Measurements from ENCODE around the gene RAC2.
"Not testable (repeated sequence)": the region's sequence is repeated elsewhere in the genome, so short reads cannot be mapped to it uniquely, and the experiment has no call there.

RAC2 gene

GRCh38 chr22:37254867-37255233, 10.8 kb upstream of the RAC2 start:
- Histone ChIP-seq H3K36me3 (replicated peaks; ENCODE audit: insufficient read depth, low read length) (no peaks in the 10 kb centered on the region), H3K9me3 (replicated peaks; ENCODE audit: insufficient read depth, low read length) (no peaks in the 10 kb centered on the region), H3K4me1 (ENCODE audit: low read length) (no peaks in the 10 kb centered on the region), H3F3A (ENCODE audit: insufficient read depth, low read length) (no peaks in the 10 kb centered on the region; the same call in 1 of the 2 replicates), H3K27me3 (replicated peaks; ENCODE audit: insufficient read depth, low read length) (no peaks in the 10 kb centered on the region), H3K9ac (ENCODE audit: low read length) (no peak overlapping the region), H2AFZ (ENCODE audit: low read length) (no peak overlapping the region), H4K20me1 (ENCODE audit: insufficient read depth, low read length) (no peaks in the 10 kb centered on the region), H3K4me2 (ENCODE audit: low read depth, low read length) (no peak overlapping the region), H3K9me2 (replicated peaks; ENCODE audit: insufficient read depth, low read length) (no peaks in the 10 kb centered on the region), H3K4me3 (ENCODE audit: low read length) (no peak overlapping the region), H3K79me2 (ENCODE audit: low read length) (no peaks in the 10 kb centered on the region), H3K27ac (ENCODE audit: low read length) (no peak overlapping the region)
- no peak for DNase-seq
- no peak for TF ChIP-seq CTCF (IDR thresholded peaks at IDR 0.05; ENCODE audit: low read length)
- no peak for TF ChIP-seq EZH2 (optimal IDR thresholded peaks at IDR 0.05; ENCODE audit: low read depth, low read length)
- no peak for TF ChIP-seq EZH2phosphoT487 (IDR thresholded peaks at IDR 0.05; ENCODE audit: low read length)

GRCh38 chr22:37254209-37254866, 10.3 kb upstream of the RAC2 start:
- H3K27ac ChIP-seq (ENCODE audit: low read length), result no peak overlapping the region
- H3K9me2 ChIP-seq (replicated peaks; ENCODE audit: insufficient read depth, low read length), result no peaks in the 10 kb centered on the region
- no peak for TF ChIP-seq CTCF (IDR thresholded peaks at IDR 0.05; ENCODE audit: low read length)
- no peak for TF ChIP-seq EZH2 (optimal IDR thresholded peaks at IDR 0.05; ENCODE audit: low read depth, low read length)
- TF ChIP-seq EZH2phosphoT487 (IDR thresholded peaks at IDR 0.05; ENCODE audit: low read length), result no peak
- no peaks in the 10 kb centered on the region for H4K20me1 ChIP-seq (ENCODE audit: insufficient read depth, low read length)
- H3K4me1 ChIP-seq (ENCODE audit: low read length), result no peaks in the 10 kb centered on the region
- no peak overlapping the region for H3K9ac ChIP-seq (ENCODE audit: low read length)
- H3F3A ChIP-seq (ENCODE audit: insufficient read depth, low read length), result no peaks in the 10 kb centered on the region; the same call in 1 of the 2 replicates
- H3K4me3 ChIP-seq (ENCODE audit: low read length), result no peak overlapping the region
- no peak overlapping the region for H3K4me2 ChIP-seq (ENCODE audit: low read depth, low read length)
- no peaks in the 10 kb centered on the region for H3K36me3 ChIP-seq (replicated peaks; ENCODE audit: insufficient read depth, low read length)
- H3K27me3 ChIP-seq (replicated peaks; ENCODE audit: insufficient read depth, low read length), result no peaks in the 10 kb centered on the region
- H3K79me2 ChIP-seq (ENCODE audit: low read length), result no peaks in the 10 kb centered on the region
- no peak overlapping the region for H2AFZ ChIP-seq (ENCODE audit: low read length)
- no peak for DNase-seq
- H3K9me3 ChIP-seq (replicated peaks; ENCODE audit: insufficient read depth, low read length), result no peaks in the 10 kb centered on the region

GRCh38 chr22:37253126-37253660, 9.1 kb upstream of the RAC2 start:
- no peaks in the 10 kb centered on the region for H3K9me3 ChIP-seq (replicated peaks; ENCODE audit: insufficient read depth, low read length)
- no peak overlapping the region for H3K27ac ChIP-seq (ENCODE audit: low read length)
- no peaks in the 10 kb centered on the region for H3K4me1 ChIP-seq (ENCODE audit: low read length)
- H3K36me3 ChIP-seq (replicated peaks; ENCODE audit: insufficient read depth, low read length), result no peaks in the 10 kb centered on the region
- no peaks in the 10 kb centered on the region for H3K27me3 ChIP-seq (replicated peaks; ENCODE audit: insufficient read depth, low read length)
- peak overlapping the region; percentile 10; the same call in 1 of the 2 replicates for H3K4me2 ChIP-seq (ENCODE audit: low read depth, low read length)
- no peak for TF ChIP-seq EZH2phosphoT487 (IDR thresholded peaks at IDR 0.05; ENCODE audit: low read length)
- no peak for TF ChIP-seq CTCF (IDR thresholded peaks at IDR 0.05; ENCODE audit: low read length)
- no peak for TF ChIP-seq EZH2 (optimal IDR thresholded peaks at IDR 0.05; ENCODE audit: low read depth, low read length)
- no peak overlapping the region for H3K9ac ChIP-seq (ENCODE audit: low read length)
- no peaks in the 10 kb centered on the region for H3K79me2 ChIP-seq (ENCODE audit: low read length)
- H3K4me3 ChIP-seq (ENCODE audit: low read length), result 0 out of 2 replicates have a peak overlapping the region, but pooled peaks have one; percentile 0
- H4K20me1 ChIP-seq (ENCODE audit: insufficient read depth, low read length), result no peaks in the 10 kb centered on the region
- H3K9me2 ChIP-seq (replicated peaks; ENCODE audit: insufficient read depth, low read length), result no peaks in the 10 kb centered on the region
- no peak overlapping the region for H2AFZ ChIP-seq (ENCODE audit: low read length)
- no peaks in the 10 kb centered on the region; the same call in 1 of the 2 replicates for H3F3A ChIP-seq (ENCODE audit: insufficient read depth, low read length)
- no peak for DNase-seq

DNA sequence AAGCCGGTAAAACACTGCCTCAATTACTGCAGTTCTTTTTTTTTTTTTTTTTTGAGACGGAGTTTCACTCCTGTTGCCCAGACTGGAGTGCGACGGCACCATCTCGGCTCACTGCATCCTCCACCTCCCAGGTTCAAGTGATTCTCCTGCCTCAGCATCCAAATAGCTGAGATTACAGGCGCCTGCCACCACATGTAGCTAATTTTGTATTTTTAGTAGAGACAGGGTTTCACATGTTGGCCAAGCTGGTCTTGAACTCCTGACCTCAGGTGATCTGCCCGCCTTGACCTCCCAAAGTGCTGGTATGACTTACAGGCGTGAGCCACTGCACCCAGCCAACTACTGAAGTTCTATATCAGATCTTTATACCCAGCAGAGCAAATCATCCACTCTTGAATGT, 7.8 kb upstream of the RAC2 start:
- H3K4me3 ChIP-seq (ENCODE audit: low read length); H3K4me1 ChIP-seq (ENCODE audit: low read length); H3K36me3 ChIP-seq (replicated peaks; ENCODE audit: insufficient read depth, low read length); H3K27me3 ChIP-seq (replicated peaks; ENCODE audit: insufficient read depth, low read length); H3F3A ChIP-seq (ENCODE audit: insufficient read depth, low read length); H3K9me2 ChIP-seq (replicated peaks; ENCODE audit: insufficient read depth, low read length); H3K79me2 ChIP-seq (ENCODE audit: low read length); H3K4me2 ChIP-seq (ENCODE audit: low read depth, low read length); H3K27ac ChIP-seq (ENCODE audit: low read length); H4K20me1 ChIP-seq (ENCODE audit: insufficient read depth, low read length); H3K9ac ChIP-seq (ENCODE audit: low read length); H2AFZ ChIP-seq (ENCODE audit: low read length); DNase-seq; H3K9me3 ChIP-seq (replicated peaks; ENCODE audit: insufficient read depth, low read length): not testable (repeated sequence)

Measured in MM.1S (cell line).